Activated CD8-positive, alpha-beta memory T cell treated with anti-CD3 and anti-CD28 coated beads, Interleukin-2, amount 10 ng/mL, durations not matched to agents 7 days and 5 days (primary cell): ENCODE measurements around the gene RARRES1. TPM values are rescaled to one million over a fixed set of nuclear protein-coding genes. Genes with fewer than 3 reads are reported as not detected.
A peak's percentile ranks its signal among the peaks of the same experiment; 100 is the strongest.

Source experiments
- ATAC-seq: fragments of 150-1000 bp; cut with Tn5 transposase; one replicate; pipeline ENCODE4 v1.10.0; 2021; ENCODE audit warnings: moderate library complexity
- CTCF ChIA-PET: fragments of 350-600 bp; sonication (Branson Sonifier 250); formaldehyde crosslinking; loops from one replicate; lab custom pipeline; 2021; ENCODE audit warnings: antibody characterized with exemption; lab: Charles Lee
- DNase-seq: peaks from one replicate; pipeline ENCODE4 v3.0.0-alpha.2; 2020
- H3K27ac Mint-ChIP-seq: one replicate; pipeline ENCODE4 v1.8.0; 2021; ENCODE audit warnings: mild to moderate bottlenecking, mixed read lengths
- H3K27me3 Mint-ChIP-seq: one replicate; pipeline ENCODE4 v1.8.0; 2021; ENCODE audit warnings: mixed read lengths
- H3K36me3 Mint-ChIP-seq: one replicate; pipeline ENCODE4 v1.8.0; 2021; ENCODE audit warnings: mild to moderate bottlenecking, mixed read lengths
- H3K4me1 Mint-ChIP-seq: one replicate; pipeline ENCODE4 v1.8.0; 2021; ENCODE audit warnings: mixed read lengths
- H3K4me3 Mint-ChIP-seq: one replicate; pipeline ENCODE4 v1.8.0; 2021; ENCODE audit warnings: mild to moderate bottlenecking, moderate library complexity, mixed read lengths
- H3K9me3 Mint-ChIP-seq: one replicate; pipeline ENCODE4 v1.8.0; 2022; ENCODE audit warnings: low read depth, mixed read lengths
- total RNA-seq, 2 experiments: library from RNA; stranded (reverse); gene quantifications; one replicate each; pipeline ENCODE4 v1.2.3, GENCODE V29; 2021

RARRES1 gene
- total RNA-seq, 2 experiments from 2014 or later, result not detected

- H3K36me3 Mint-ChIP-seq, result peaks cover 9% of the 10 kb centered on the region
- no peak for DNase-seq
- no peaks in the 10 kb centered on the region for H3K27me3 Mint-ChIP-seq
- H3K27ac Mint-ChIP-seq, result no peak overlapping the region
- no peak overlapping the region for H3K4me3 Mint-ChIP-seq
- ATAC-seq, result no peak
- H3K9me3 Mint-ChIP-seq, result no peaks in the 10 kb centered on the region
- no peaks in the 10 kb centered on the region for H3K4me1 Mint-ChIP-seq
- CTCF ChIA-PET, result no interaction called here
Measured at GRCh38 chr3:158685159-158685558, 47.1 kb downstream of the RARRES1 start.

- H3K9me3 Mint-ChIP-seq, result no peaks in the 10 kb centered on the region
- no peak for ATAC-seq
- no peaks in the 10 kb centered on the region for H3K27me3 Mint-ChIP-seq
- H3K4me1 Mint-ChIP-seq, result no peaks in the 10 kb centered on the region
- H3K36me3 Mint-ChIP-seq, result peaks cover 8% of the 10 kb centered on the region
- CTCF ChIA-PET, result interaction anchor here (1.1 to 1.7 kb wide), 2 partner anchors 24 to 44 kb away, joined by 3 to 7 read pairs; no protein-coding TSS in a partner anchor
- DNase-seq, result no peak
- no peak overlapping the region for H3K27ac Mint-ChIP-seq
- H3K4me3 Mint-ChIP-seq, result no peak overlapping the region
Measured at GRCh38 chr3:158683230-158683962, 48.9 kb downstream of the RARRES1 start.

GRCh38 chr3:158680861-158681260 lies 51.4 kb downstream of the RARRES1 start:
- H3K36me3 Mint-ChIP-seq, result peaks cover 17% of the 10 kb centered on the region
- no peaks in the 10 kb centered on the region for H3K9me3 Mint-ChIP-seq
- no peak overlapping the region for H3K4me3 Mint-ChIP-seq
- no peaks in the 10 kb centered on the region for H3K27me3 Mint-ChIP-seq
- no peaks in the 10 kb centered on the region for H3K4me1 Mint-ChIP-seq
- H3K27ac Mint-ChIP-seq, result no peak overlapping the region
- no peak for DNase-seq
- ATAC-seq, result no peak
- CTCF ChIA-PET, result no interaction called here

GRCh38 chr3:158679547-158680000 lies 52.7 kb downstream of the RARRES1 start:
- Mint-ChIP-seq H3K4me1 (no peaks in the 10 kb centered on the region), H3K9me3 (no peaks in the 10 kb centered on the region), H3K36me3 (peaks cover 14% of the 10 kb centered on the region), H3K4me3 (no peak overlapping the region), H3K27ac (no peak overlapping the region), H3K27me3 (no peaks in the 10 kb centered on the region)
- CTCF ChIA-PET, result interaction anchor here (1.2 to 3.3 kb wide), 2 partner anchors 10 to 20 kb away, joined by 4 to 11 read pairs; no protein-coding TSS in a partner anchor
- ATAC-seq (no peak), DNase-seq (no peak)

- Mint-ChIP-seq H3K27ac (no peak overlapping the region), H3K36me3 (peaks cover 17% of the 10 kb centered on the region), H3K9me3 (no peaks in the 10 kb centered on the region), H3K27me3 (no peaks in the 10 kb centered on the region), H3K4me1 (no peaks in the 10 kb centered on the region), H3K4me3 (no peak overlapping the region)
- no peak for ATAC-seq
- no peak for DNase-seq
- CTCF ChIA-PET, result interaction anchor here (1.2 to 3.3 kb wide), 2 partner anchors 11 to 19 kb away, joined by 4 to 11 read pairs; no protein-coding TSS in a partner anchor
Measured at GRCh38 chr3:158678687-158679086, 53.6 kb downstream of the RARRES1 start.

- Mint-ChIP-seq H3K27ac (peak within 1 kb of the TSS; percentile 93), H3K9me3 (no peaks in the 10 kb centered on the region), H3K4me3 (peak within 1 kb of the TSS; percentile 95), H3K27me3 (no peaks in the 10 kb centered on the region), H3K36me3 (peaks cover 28% of the 10 kb centered on the region), H3K4me1 (peaks cover 17% of the 10 kb centered on the region)
- CTCF ChIA-PET, result interaction anchor here (0.8 to 4.9 kb wide), 3 partner anchors 12 to 27 kb away, joined by 4 to 37 read pairs (median 8); partner anchors contain the start of gene GFM1
- ATAC-seq (peak; percentile 100), DNase-seq (peak; percentile 90)
Measured at GRCh38 chr3:158672215-158673176, 59.8 kb downstream of the RARRES1 start, which contains the start of gene LXN. Gene LXN (minus strand): TSS chr3:158672648. CDS start chr3:158672478, 170 bp downstream.

- H3K4me3 Mint-ChIP-seq, result peak overlapping the region; percentile 95
- H3K4me1 Mint-ChIP-seq, result peaks cover 17% of the 10 kb centered on the region
- no peak for ATAC-seq
- peaks cover 27% of the 10 kb centered on the region for H3K36me3 Mint-ChIP-seq
- no peak for DNase-seq
- no peaks in the 10 kb centered on the region for H3K27me3 Mint-ChIP-seq
- CTCF ChIA-PET, result interaction anchor here (0.8 to 4.9 kb wide), 3 partner anchors 11 to 27 kb away, joined by 4 to 37 read pairs (median 8); partner anchors contain the start of gene GFM1
- peak overlapping the region; percentile 93 for H3K27ac Mint-ChIP-seq
- H3K9me3 Mint-ChIP-seq, result no peaks in the 10 kb centered on the region
Measured at GRCh38 chr3:158671821-158672214, 60.4 kb downstream of the RARRES1 start.

GRCh38 chr3:158668506-158668905 lies 63.8 kb downstream of the RARRES1 start:
- CTCF ChIA-PET, result interaction anchor here (1.1 to 4.9 kb wide), 2 partner anchors 8 to 10 kb away, joined by 3 to 37 read pairs; no protein-coding TSS in a partner anchor
- no peaks in the 10 kb centered on the region for H3K9me3 Mint-ChIP-seq
- no peaks in the 10 kb centered on the region for H3K27me3 Mint-ChIP-seq
- no peak overlapping the region for H3K4me3 Mint-ChIP-seq
- no peak overlapping the region for H3K27ac Mint-ChIP-seq
- ATAC-seq, result no peak
- peaks cover 17% of the 10 kb centered on the region for H3K4me1 Mint-ChIP-seq
- peaks cover 39% of the 10 kb centered on the region for H3K36me3 Mint-ChIP-seq
- no peak for DNase-seq

- CTCF ChIA-PET, result interaction anchor here (1.5 kb wide), 1 partner anchor 14 kb away, joined by 3 read pairs; no protein-coding TSS in a partner anchor
- peaks cover 5% of the 10 kb centered on the region for H3K4me1 Mint-ChIP-seq
- no peak overlapping the region for H3K4me3 Mint-ChIP-seq
- H3K27me3 Mint-ChIP-seq, result no peaks in the 10 kb centered on the region
- H3K9me3 Mint-ChIP-seq, result no peaks in the 10 kb centered on the region
- H3K27ac Mint-ChIP-seq, result no peak overlapping the region
- DNase-seq (no peak), ATAC-seq (no peak)
- peaks cover 40% of the 10 kb centered on the region for H3K36me3 Mint-ChIP-seq
Measured at GRCh38 chr3:158666416-158666815, 65.8 kb downstream of the RARRES1 start.

- Mint-ChIP-seq H3K4me3 (no peak overlapping the region), H3K27ac (no peak overlapping the region), H3K4me1 (peaks cover 5% of the 10 kb centered on the region), H3K9me3 (no peaks in the 10 kb centered on the region), H3K36me3 (peaks cover 32% of the 10 kb centered on the region), H3K27me3 (no peaks in the 10 kb centered on the region)
- DNase-seq (no peak), ATAC-seq (no peak)
- CTCF ChIA-PET, result interaction anchor here (1.9 kb wide), 1 partner anchor 126 kb away, joined by 4 read pairs; no protein-coding TSS in a partner anchor
Measured at GRCh38 chr3:158663832-158664231, 68.4 kb downstream of the RARRES1 start.

GRCh38 chr3:158663246-158663645 lies 69.0 kb downstream of the RARRES1 start:
- H3K36me3 Mint-ChIP-seq, result peaks cover 26% of the 10 kb centered on the region
- H3K4me1 Mint-ChIP-seq, result peaks cover 7% of the 10 kb centered on the region
- H3K9me3 Mint-ChIP-seq, result no peaks in the 10 kb centered on the region
- DNase-seq (no peak), ATAC-seq (no peak)
- no peaks in the 10 kb centered on the region for H3K27me3 Mint-ChIP-seq
- no peak overlapping the region for H3K4me3 Mint-ChIP-seq
- CTCF ChIA-PET, result interaction anchor here (1.0 to 5.6 kb wide), 4 partner anchors 8 to 128 kb away, joined by 3 to 37 read pairs (median 4); partner anchors contain the start of genes GFM1 and LXN
- H3K27ac Mint-ChIP-seq, result no peak overlapping the region

- no peaks in the 10 kb centered on the region for H3K27me3 Mint-ChIP-seq
- no peaks in the 10 kb centered on the region for H3K9me3 Mint-ChIP-seq
- CTCF ChIA-PET, result interaction anchor here (1.0 to 5.6 kb wide), 7 partner anchors 10 to 134 kb away, joined by 4 to 46 read pairs (median 12); partner anchors contain the start of genes GFM1 and LXN
- DNase-seq (no peak), ATAC-seq (no peak)
- H3K36me3 Mint-ChIP-seq, result peaks cover 28% of the 10 kb centered on the region
- peaks cover 7% of the 10 kb centered on the region for H3K4me1 Mint-ChIP-seq
- no peak overlapping the region for H3K27ac Mint-ChIP-seq
- H3K4me3 Mint-ChIP-seq, result no peak overlapping the region
Measured at GRCh38 chr3:158660711-158661110, 71.5 kb downstream of the RARRES1 start.
